GM12878 (cell line): Measurements from ENCODE around the gene ITGB5. TPM values are rescaled to one million over a fixed set of nuclear protein-coding genes. Genes with fewer than 3 reads are reported as not detected.

Source experiments
- BCL11A ChIP-seq: IDR thresholded peaks from 2 replicates; pipeline ENCODE4 v1.6.1; 2011; ENCODE audit warnings: low read depth, low read length
- CREM ChIP-seq: IDR thresholded peaks from 2 replicates; pipeline ENCODE4 v1.6.1; 2014; ENCODE audit warnings: antibody characterized with exemption, low read depth
- ETV6 ChIP-seq, 2 experiments: fragments of 450-650 bp in 1 of 2; IDR thresholded peaks in 1 of 2; conservative IDR thresholded peaks in 1 of 2; 2 replicates each; pipeline ENCODE4 v1.6.1; 2014; ENCODE audit warnings: antibody characterized with exemption in 1 of 2, borderline replicate concordance in 1 of 2, low read depth in 1 of 2, mild to moderate bottlenecking in 1 of 2, moderate library complexity in 1 of 2
- FOXK2 ChIP-seq: fragments of 450-650 bp; IDR thresholded peaks from 2 replicates; pipeline ENCODE4 v1.6.1; 2017; ENCODE audit warnings: mild to moderate bottlenecking, moderate library complexity
- MEF2A ChIP-seq: IDR thresholded peaks from 2 replicates; pipeline ENCODE4 v1.6.1; 2011; ENCODE audit warnings: low read depth, mild to moderate bottlenecking, low read length, moderate library complexity; ENCODE audit not compliant: insufficient read depth
- MYB ChIP-seq: fragments of 150-350 bp; IDR thresholded peaks from 2 replicates; pipeline ENCODE4 v1.6.1; 2014; ENCODE audit warnings: mild to moderate bottlenecking, low read depth, low read length, borderline replicate concordance
- PAX5 ChIP-seq: IDR thresholded peaks from 2 replicates; pipeline ENCODE4 v1.6.1; 2011; ENCODE audit warnings: low read depth, low read length, borderline replicate concordance
- SIN3A ChIP-seq: IDR thresholded peaks from 2 replicates; pipeline ENCODE4 v1.6.1; 2012; ENCODE audit warnings: low read depth, low read length, improper control_type of control experiment
- TBL1XR1 ChIP-seq: IDR thresholded peaks from 2 replicates; pipeline ENCODE4 v1.6.1; 2012; ENCODE audit warnings: low read depth, low read length, improper control_type of control experiment
- ZNF622 ChIP-seq: fragments of 450-650 bp; IDR thresholded peaks from 2 replicates; pipeline ENCODE4 v1.6.1; 2017; ENCODE audit warnings: mild to moderate bottlenecking, inconsistent platforms
- polyA plus RNA-seq, 11 experiments: library from polyadenylated mRNA; depleted of rRNA in 4 of 11; unstranded in 6 of 11; stranded (reverse) in 5 of 11; fragments of >200 nt; fragmentation: Nextera tagmentation in 4 of 11; fragmentation: Illumina TruSeq in 1 of 11; extraction: Ambion mirVana in 4 of 11; extraction: Trizol in 1 of 11; gene quantifications; 1 replicate in 1 of 11; 2 replicates in 10 of 11; pipeline versions ENCODE4 v1.2.1 to v1.2.3, GENCODE V29; 2011 to 2016; ENCODE audit warnings: inconsistent platforms in 2 of 11, missing spikeins in 2 of 11, low read depth in 1 of 11
- total RNA-seq, 4 experiments: library from RNA; depleted of rRNA in 3 of 4; stranded (reverse); fragments of >200 nt in 3 of 4; fragmentation: Illumina TruSeq in 1 of 4; extraction: Trizol in 1 of 4; gene quantifications; 2 replicates each; pipeline versions ENCODE4 v1.2.1 to v1.2.3, GENCODE V29; 2013 to 2021
- TF ChIP-seq, protein P1 (sequence below): IDR thresholded peaks from 2 replicates; pipeline ENCODE4 v1.6.1; 2012; ENCODE audit warnings: low read depth, low read length, improper control_type of control experiment
- TF ChIP-seq, protein P2 (sequence below): fragments of 450-650 bp; IDR thresholded peaks from 2 replicates; pipeline ENCODE4 v1.6.1; 2016; ENCODE audit warnings: mild to moderate bottlenecking
- TF ChIP-seq, protein P3 (sequence below): fragments of 450-650 bp; IDR thresholded peaks from 2 replicates; pipeline ENCODE4 v1.6.1; 2016; ENCODE audit warnings: mild to moderate bottlenecking, moderate library complexity, borderline replicate concordance
- TF ChIP-seq, protein P4 (sequence below): IDR thresholded peaks from 2 replicates; pipeline ENCODE4 v1.6.1; 2012; ENCODE audit warnings: low read length, inconsistent platforms
- TF ChIP-seq, protein P5 (sequence below): fragments of 450-650 bp; IDR thresholded peaks from 2 replicates; pipeline ENCODE4 v1.6.1; 2018; ENCODE audit warnings: borderline replicate concordance, mild to moderate bottlenecking; ENCODE audit not compliant: partially characterized antibody
- TF ChIP-seq, protein P6 (sequence below): fragments of 450-650 bp; IDR thresholded peaks from 2 replicates; pipeline ENCODE4 v1.6.1; 2014; ENCODE audit warnings: mild to moderate bottlenecking

The ITGB5 gene
- total and polyA plus RNA-seq, 10 of the 15 experiments (the other 5 are each of a cell fraction or from before 2014, with no cell fraction given) = 0.05 to 10.0 (median 0.83) TPM; not detected in 2

DNA sequence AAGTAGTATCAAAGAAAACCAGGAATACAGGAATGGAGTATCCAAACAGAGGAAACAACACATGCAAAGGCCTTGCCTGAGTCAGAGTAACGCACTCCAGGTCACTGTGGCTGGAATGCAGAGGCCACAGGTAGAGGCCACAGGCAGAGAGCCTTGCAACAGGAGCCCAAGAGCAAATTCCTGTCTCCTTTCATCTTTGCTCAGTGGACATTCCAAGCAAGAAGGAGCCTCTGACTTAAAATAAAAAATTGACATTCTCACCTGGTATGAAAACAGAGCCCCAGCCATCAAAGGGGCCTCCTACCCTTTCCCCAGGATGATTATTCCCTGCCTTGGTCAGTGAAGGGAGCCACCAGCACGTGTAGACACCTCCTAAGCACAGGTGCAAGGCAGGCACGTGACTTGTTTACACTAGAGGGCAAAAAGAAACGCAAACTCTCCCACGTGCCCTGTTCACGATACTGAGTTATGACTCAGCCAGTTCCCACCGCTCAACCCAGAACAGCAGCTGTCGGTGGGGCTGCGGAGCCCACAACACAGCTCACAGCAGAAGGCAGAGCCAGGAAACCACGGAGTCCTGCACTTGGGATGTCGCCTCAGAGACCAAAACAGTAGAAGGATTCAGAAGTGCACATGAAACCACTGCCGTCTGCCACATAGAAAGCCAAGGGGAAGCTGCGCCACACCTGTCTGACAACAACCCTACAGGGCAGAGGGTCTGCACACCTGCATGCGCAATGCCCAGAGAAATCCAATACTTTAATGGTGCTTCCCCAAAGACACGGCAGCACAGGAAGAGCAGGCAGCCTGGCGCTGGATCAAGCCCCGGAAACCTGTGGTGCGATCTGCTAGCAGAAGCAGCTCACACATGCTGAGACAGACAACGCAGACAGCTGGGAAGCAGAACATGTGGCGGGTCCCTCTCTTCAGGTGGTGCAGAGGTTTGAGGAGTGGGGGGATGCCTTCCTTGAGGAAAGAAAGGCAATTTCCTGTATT lies 52.1 kb downstream of the ITGB5 start (continued):
- TF ChIP-seq MEF2A (no peak), ZNF622 (no peak), FOXK2 (peak; percentile 33; the same call in 1 of the 2 replicates), MYB (no peak), TBL1XR1 (no peak), SIN3A (no peak), CREM (no peak), BCL11A (peak; percentile 55; the same call in 1 of the 2 replicates), PAX5 (peak; percentile 76; the same call in 1 of the 2 replicates), ETV6 (conservative IDR thresholded peaks at IDR 0.05 in 1 of 2, IDR thresholded peaks at IDR 0.05 in 1 of 2; ENCODE audit: borderline replicate concordance in 1 of 2, low read depth in 1 of 2) (no peak)
- TF ChIP-seq, protein P1, sequence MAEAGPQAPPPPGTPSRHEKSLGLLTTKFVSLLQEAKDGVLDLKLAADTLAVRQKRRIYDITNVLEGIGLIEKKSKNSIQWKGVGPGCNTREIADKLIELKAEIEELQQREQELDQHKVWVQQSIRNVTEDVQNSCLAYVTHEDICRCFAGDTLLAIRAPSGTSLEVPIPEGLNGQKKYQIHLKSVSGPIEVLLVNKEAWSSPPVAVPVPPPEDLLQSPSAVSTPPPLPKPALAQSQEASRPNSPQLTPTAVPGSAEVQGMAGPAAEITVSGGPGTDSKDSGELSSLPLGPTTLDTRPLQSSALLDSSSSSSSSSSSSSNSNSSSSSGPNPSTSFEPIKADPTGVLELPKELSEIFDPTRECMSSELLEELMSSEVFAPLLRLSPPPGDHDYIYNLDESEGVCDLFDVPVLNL = no peak
- TF ChIP-seq, protein P2, sequence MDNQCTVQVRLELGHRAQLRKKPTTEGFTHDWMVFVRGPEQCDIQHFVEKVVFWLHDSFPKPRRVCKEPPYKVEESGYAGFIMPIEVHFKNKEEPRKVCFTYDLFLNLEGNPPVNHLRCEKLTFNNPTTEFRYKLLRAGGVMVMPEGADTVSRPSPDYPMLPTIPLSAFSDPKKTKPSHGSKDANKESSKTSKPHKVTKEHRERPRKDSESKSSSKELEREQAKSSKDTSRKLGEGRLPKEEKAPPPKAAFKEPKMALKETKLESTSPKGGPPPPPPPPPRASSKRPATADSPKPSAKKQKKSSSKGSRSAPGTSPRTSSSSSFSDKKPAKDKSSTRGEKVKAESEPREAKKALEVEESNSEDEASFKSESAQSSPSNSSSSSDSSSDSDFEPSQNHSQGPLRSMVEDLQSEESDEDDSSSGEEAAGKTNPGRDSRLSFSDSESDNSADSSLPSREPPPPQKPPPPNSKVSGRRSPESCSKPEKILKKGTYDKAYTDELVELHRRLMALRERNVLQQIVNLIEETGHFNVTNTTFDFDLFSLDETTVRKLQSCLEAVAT = no peak
- TF ChIP-seq, protein P3, sequence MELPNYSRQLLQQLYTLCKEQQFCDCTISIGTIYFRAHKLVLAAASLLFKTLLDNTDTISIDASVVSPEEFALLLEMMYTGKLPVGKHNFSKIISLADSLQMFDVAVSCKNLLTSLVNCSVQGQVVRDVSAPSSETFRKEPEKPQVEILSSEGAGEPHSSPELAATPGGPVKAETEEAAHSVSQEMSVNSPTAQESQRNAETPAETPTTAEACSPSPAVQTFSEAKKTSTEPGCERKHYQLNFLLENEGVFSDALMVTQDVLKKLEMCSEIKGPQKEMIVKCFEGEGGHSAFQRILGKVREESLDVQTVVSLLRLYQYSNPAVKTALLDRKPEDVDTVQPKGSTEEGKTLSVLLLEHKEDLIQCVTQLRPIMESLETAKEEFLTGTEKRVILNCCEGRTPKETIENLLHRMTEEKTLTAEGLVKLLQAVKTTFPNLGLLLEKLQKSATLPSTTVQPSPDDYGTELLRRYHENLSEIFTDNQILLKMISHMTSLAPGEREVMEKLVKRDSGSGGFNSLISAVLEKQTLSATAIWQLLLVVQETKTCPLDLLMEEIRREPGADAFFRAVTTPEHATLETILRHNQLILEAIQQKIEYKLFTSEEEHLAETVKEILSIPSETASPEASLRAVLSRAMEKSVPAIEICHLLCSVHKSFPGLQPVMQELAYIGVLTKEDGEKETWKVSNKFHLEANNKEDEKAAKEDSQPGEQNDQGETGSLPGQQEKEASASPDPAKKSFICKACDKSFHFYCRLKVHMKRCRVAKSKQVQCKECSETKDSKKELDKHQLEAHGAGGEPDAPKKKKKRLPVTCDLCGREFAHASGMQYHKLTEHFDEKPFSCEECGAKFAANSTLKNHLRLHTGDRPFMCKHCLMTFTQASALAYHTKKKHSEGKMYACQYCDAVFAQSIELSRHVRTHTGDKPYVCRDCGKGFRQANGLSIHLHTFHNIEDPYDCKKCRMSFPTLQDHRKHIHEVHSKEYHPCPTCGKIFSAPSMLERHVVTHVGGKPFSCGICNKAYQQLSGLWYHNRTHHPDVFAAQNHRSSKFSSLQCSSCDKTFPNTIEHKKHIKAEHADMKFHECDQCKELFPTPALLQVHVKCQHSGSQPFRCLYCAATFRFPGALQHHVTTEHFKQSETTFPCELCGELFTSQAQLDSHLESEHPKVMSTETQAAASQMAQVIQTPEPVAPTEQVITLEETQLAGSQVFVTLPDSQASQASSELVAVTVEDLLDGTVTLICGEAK = no peak
- TF ChIP-seq, protein P4, sequence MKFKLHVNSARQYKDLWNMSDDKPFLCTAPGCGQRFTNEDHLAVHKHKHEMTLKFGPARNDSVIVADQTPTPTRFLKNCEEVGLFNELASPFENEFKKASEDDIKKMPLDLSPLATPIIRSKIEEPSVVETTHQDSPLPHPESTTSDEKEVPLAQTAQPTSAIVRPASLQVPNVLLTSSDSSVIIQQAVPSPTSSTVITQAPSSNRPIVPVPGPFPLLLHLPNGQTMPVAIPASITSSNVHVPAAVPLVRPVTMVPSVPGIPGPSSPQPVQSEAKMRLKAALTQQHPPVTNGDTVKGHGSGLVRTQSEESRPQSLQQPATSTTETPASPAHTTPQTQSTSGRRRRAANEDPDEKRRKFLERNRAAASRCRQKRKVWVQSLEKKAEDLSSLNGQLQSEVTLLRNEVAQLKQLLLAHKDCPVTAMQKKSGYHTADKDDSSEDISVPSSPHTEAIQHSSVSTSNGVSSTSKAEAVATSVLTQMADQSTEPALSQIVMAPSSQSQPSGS = peak; percentile 66
- TF ChIP-seq, protein P5, sequence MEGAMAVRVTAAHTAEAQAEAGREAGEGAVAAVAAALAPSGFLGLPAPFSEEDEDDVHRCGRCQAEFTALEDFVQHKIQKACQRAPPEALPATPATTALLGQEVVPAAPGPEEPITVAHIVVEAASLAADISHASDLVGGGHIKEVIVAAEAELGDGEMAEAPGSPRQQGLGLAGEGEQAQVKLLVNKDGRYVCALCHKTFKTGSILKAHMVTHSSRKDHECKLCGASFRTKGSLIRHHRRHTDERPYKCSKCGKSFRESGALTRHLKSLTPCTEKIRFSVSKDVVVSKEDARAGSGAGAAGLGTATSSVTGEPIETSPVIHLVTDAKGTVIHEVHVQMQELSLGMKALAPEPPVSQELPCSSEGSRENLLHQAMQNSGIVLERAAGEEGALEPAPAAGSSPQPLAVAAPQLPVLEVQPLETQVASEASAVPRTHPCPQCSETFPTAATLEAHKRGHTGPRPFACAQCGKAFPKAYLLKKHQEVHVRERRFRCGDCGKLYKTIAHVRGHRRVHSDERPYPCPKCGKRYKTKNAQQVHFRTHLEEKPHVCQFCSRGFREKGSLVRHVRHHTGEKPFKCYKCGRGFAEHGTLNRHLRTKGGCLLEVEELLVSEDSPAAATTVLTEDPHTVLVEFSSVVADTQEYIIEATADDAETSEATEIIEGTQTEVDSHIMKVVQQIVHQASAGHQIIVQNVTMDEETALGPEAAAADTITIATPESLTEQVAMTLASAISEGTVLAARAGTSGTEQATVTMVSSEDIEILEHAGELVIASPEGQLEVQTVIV = no peak
- TF ChIP-seq, protein P6, sequence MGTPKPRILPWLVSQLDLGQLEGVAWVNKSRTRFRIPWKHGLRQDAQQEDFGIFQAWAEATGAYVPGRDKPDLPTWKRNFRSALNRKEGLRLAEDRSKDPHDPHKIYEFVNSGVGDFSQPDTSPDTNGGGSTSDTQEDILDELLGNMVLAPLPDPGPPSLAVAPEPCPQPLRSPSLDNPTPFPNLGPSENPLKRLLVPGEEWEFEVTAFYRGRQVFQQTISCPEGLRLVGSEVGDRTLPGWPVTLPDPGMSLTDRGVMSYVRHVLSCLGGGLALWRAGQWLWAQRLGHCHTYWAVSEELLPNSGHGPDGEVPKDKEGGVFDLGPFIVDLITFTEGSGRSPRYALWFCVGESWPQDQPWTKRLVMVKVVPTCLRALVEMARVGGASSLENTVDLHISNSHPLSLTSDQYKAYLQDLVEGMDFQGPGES = no peak
